ENCODE measurements around the gene STX12. TPM values are rescaled to one million over a fixed set of nuclear protein-coding genes. Genes with fewer than 3 reads are reported as not detected.

Gene STX12
- total and polyA plus RNA-seq, 2 experiments from 2014 or later: 6.1 to 9.0 TPM

GRCh38 chr1:27861436-27861835 lies 88.4 kb downstream of the STX12 start (continued):
- TF ChIP-seq, protein P1, sequence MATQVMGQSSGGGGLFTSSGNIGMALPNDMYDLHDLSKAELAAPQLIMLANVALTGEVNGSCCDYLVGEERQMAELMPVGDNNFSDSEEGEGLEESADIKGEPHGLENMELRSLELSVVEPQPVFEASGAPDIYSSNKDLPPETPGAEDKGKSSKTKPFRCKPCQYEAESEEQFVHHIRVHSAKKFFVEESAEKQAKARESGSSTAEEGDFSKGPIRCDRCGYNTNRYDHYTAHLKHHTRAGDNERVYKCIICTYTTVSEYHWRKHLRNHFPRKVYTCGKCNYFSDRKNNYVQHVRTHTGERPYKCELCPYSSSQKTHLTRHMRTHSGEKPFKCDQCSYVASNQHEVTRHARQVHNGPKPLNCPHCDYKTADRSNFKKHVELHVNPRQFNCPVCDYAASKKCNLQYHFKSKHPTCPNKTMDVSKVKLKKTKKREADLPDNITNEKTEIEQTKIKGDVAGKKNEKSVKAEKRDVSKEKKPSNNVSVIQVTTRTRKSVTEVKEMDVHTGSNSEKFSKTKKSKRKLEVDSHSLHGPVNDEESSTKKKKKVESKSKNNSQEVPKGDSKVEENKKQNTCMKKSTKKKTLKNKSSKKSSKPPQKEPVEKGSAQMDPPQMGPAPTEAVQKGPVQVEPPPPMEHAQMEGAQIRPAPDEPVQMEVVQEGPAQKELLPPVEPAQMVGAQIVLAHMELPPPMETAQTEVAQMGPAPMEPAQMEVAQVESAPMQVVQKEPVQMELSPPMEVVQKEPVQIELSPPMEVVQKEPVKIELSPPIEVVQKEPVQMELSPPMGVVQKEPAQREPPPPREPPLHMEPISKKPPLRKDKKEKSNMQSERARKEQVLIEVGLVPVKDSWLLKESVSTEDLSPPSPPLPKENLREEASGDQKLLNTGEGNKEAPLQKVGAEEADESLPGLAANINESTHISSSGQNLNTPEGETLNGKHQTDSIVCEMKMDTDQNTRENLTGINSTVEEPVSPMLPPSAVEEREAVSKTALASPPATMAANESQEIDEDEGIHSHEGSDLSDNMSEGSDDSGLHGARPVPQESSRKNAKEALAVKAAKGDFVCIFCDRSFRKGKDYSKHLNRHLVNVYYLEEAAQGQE (IDR thresholded peaks at IDR 0.05; ENCODE audit: unreplicated experiment): no peak
- TF ChIP-seq ZNF331 (CRISPR knock-in tag; IDR thresholded peaks at IDR 0.05; ENCODE audit: low read depth): no peak
- no peak for TF ChIP-seq EZH2phosphoT487 (IDR thresholded peaks at IDR 0.05; ENCODE audit: unreplicated experiment)
- no peak for TF ChIP-seq EZH2 (IDR thresholded peaks at IDR 0.05; ENCODE audit: low read depth, unreplicated experiment)
- no peak for TF ChIP-seq JUNB (IDR thresholded peaks at IDR 0.05; ENCODE audit: unreplicated experiment)
- no peak for TF ChIP-seq CTCF (conservative IDR thresholded peaks at IDR 0.05; ENCODE audit: low read depth in 2 of 2)
- TF ChIP-seq, protein P2, sequence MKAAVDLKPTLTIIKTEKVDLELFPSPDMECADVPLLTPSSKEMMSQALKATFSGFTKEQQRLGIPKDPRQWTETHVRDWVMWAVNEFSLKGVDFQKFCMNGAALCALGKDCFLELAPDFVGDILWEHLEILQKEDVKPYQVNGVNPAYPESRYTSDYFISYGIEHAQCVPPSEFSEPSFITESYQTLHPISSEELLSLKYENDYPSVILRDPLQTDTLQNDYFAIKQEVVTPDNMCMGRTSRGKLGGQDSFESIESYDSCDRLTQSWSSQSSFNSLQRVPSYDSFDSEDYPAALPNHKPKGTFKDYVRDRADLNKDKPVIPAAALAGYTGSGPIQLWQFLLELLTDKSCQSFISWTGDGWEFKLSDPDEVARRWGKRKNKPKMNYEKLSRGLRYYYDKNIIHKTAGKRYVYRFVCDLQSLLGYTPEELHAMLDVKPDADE (IDR thresholded peaks at IDR 0.05): no peak
- TF ChIP-seq CREB1 (CRISPR knock-in tag; IDR thresholded peaks at IDR 0.05; ENCODE audit: low read depth): no peak
- no peak for TF ChIP-seq STAT1 (IDR thresholded peaks at IDR 0.05; ENCODE audit: unreplicated experiment)
- TF ChIP-seq NANOG (IDR thresholded peaks at IDR 0.05; ENCODE audit: borderline replicate concordance): no peak

GRCh38 chr1:27862004-27862403 lies 89.0 kb downstream of the STX12 start:
- H3K27me3 Mint-ChIP-seq (ENCODE audit: insufficient read depth, low read depth, poor library complexity): peaks cover 9% of the 10 kb centered on the region
- H3K27me3 ChIP-seq (ENCODE audit: insufficient read depth): no peaks in the 10 kb centered on the region
- no peaks in the 10 kb centered on the region; the same call in 1 of the 2 replicates for H3K4me1 ChIP-seq (ENCODE audit: insufficient read depth)
- no peak overlapping the region for H3K4me3 Mint-ChIP-seq
- H3K4me3 ChIP-seq: no peak overlapping the region
- H3K27ac ChIP-seq (ENCODE audit: low read depth): no peak overlapping the region
- no peaks in the 10 kb centered on the region for H3K36me3 Mint-ChIP-seq (ENCODE audit: low read depth)
- H3F3A ChIP-seq (replicated peaks; ENCODE audit: low read depth): no peaks in the 10 kb centered on the region
- H3K9me3 Mint-ChIP-seq: no peaks in the 10 kb centered on the region
- H3K79me2 ChIP-seq (replicated peaks; ENCODE audit: insufficient read depth): no peaks in the 10 kb centered on the region
- H3K4me1 Mint-ChIP-seq: peaks cover 6% of the 10 kb centered on the region
- no peak overlapping the region for H3K4me2 ChIP-seq
- no peaks in the 10 kb centered on the region for H4K20me1 ChIP-seq (replicated peaks; ENCODE audit: insufficient read depth)
- no peak overlapping the region for H2AFZ ChIP-seq
- no peaks in the 10 kb centered on the region for H3K9me2 ChIP-seq (ENCODE audit: insufficient read depth)
- H3K27ac Mint-ChIP-seq: no peak overlapping the region; the same call in 1 of the 2 replicates
- no peaks in the 10 kb centered on the region for H3K36me3 ChIP-seq (ENCODE audit: insufficient read depth)
- TF ChIP-seq, protein P2 (IDR thresholded peaks at IDR 0.05): no peak
- TF ChIP-seq EZH2phosphoT487 (IDR thresholded peaks at IDR 0.05; ENCODE audit: unreplicated experiment): no peak
- no peak for ATAC-seq
- DNase-seq (ENCODE audit: low spot score): no peak

Measured in GM23338 (cell line).